ENCODE data around the gene L3MBTL4. TPM values are rescaled to one million over a fixed set of nuclear protein-coding genes. Genes with fewer than 3 reads are reported as not detected.

Gene L3MBTL4
- total RNA-seq, 2 experiments from 2014 or later, result 0.27 to 0.33 TPM

GRCh38 chr18:6221602-6222014 lies 193.1 kb downstream of the L3MBTL4 start:
- no peak overlapping the region for H3K4me3 Mint-ChIP-seq
- H3K9me3 Mint-ChIP-seq, result peaks cover 4% of the 10 kb centered on the region
- H3K27me3 Mint-ChIP-seq, result no peaks in the 10 kb centered on the region
- POLR2A ChIA-PET, result interaction anchor here (0.7 kb wide), 1 partner anchor 9 kb away, joined by 3 read pairs; no protein-coding TSS in a partner anchor
- no peaks in the 10 kb centered on the region for H3K4me1 Mint-ChIP-seq
- no peaks in the 10 kb centered on the region for H3K36me3 Mint-ChIP-seq (ENCODE audit: low read depth)
- CTCF ChIA-PET, result no interaction called here
- DNase-seq, result no peak
- H3K27ac Mint-ChIP-seq, result no peak overlapping the region

- Mint-ChIP-seq H3K4me1 (no peaks in the 10 kb centered on the region), H3K27me3 (no peaks in the 10 kb centered on the region), H3K27ac (no peak overlapping the region), H3K36me3 (ENCODE audit: low read depth) (no peaks in the 10 kb centered on the region), H3K4me3 (no peak overlapping the region), H3K9me3 (peaks cover 3% of the 10 kb centered on the region)
- CTCF ChIA-PET, result no interaction called here
- POLR2A ChIA-PET, result no interaction called here
- no peak for DNase-seq
Measured at GRCh38 chr18:6220129-6220528, 194.6 kb downstream of the L3MBTL4 start.

GRCh38 chr18:6219116-6219717 lies 195.5 kb downstream of the L3MBTL4 start:
- Mint-ChIP-seq H3K4me3 (no peak overlapping the region), H3K36me3 (ENCODE audit: low read depth) (no peaks in the 10 kb centered on the region), H3K4me1 (no peaks in the 10 kb centered on the region), H3K9me3 (no peaks in the 10 kb centered on the region), H3K27me3 (peaks cover 2% of the 10 kb centered on the region), H3K27ac (no peak overlapping the region)
- DNase-seq, result no peak
- POLR2A ChIA-PET, result no interaction called here
- CTCF ChIA-PET, result no interaction called here

- no peaks in the 10 kb centered on the region for H3K36me3 Mint-ChIP-seq (ENCODE audit: low read depth)
- H3K4me3 Mint-ChIP-seq, result no peak overlapping the region
- DNase-seq, result no peak
- no peak overlapping the region for H3K27ac Mint-ChIP-seq
- H3K9me3 Mint-ChIP-seq, result no peaks in the 10 kb centered on the region
- ChIA-PET POLR2A (no interaction called here), CTCF (no interaction called here)
- H3K27me3 Mint-ChIP-seq, result peaks cover 2% of the 10 kb centered on the region
- H3K4me1 Mint-ChIP-seq, result no peaks in the 10 kb centered on the region
Measured at GRCh38 chr18:6215888-6216287, 198.8 kb downstream of the L3MBTL4 start.

GRCh38 chr18:6211174-6211504 lies 203.6 kb downstream of the L3MBTL4 start:
- Mint-ChIP-seq H3K27ac (no peak overlapping the region), H3K27me3 (peaks cover 2% of the 10 kb centered on the region), H3K4me1 (no peaks in the 10 kb centered on the region), H3K36me3 (ENCODE audit: low read depth) (no peaks in the 10 kb centered on the region), H3K4me3 (no peak overlapping the region), H3K9me3 (no peaks in the 10 kb centered on the region)
- no peak for DNase-seq
- ChIA-PET CTCF (no interaction called here), POLR2A (no interaction called here)

- Mint-ChIP-seq H3K4me3 (no peak overlapping the region), H3K36me3 (ENCODE audit: low read depth) (no peaks in the 10 kb centered on the region), H3K27me3 (peaks cover 2% of the 10 kb centered on the region), H3K9me3 (no peaks in the 10 kb centered on the region), H3K27ac (no peak overlapping the region), H3K4me1 (no peaks in the 10 kb centered on the region)
- ChIA-PET POLR2A (no interaction called here), CTCF (no interaction called here)
- DNase-seq, result no peak
Measured at GRCh38 chr18:6210349-6211173, 204.2 kb downstream of the L3MBTL4 start.

GRCh38 chr18:6207941-6208340 lies 206.8 kb downstream of the L3MBTL4 start:
- Mint-ChIP-seq H3K4me3 (no peak overlapping the region), H3K9me3 (no peaks in the 10 kb centered on the region)
- CTCF ChIA-PET, result interaction anchor here (0.7 to 0.8 kb wide), 2 partner anchors 13 to 16 kb away, joined by 3 read pairs; no protein-coding TSS in a partner anchor

GRCh38 chr18:6207116-6207515 lies 207.6 kb downstream of the L3MBTL4 start:
- H3K4me1 Mint-ChIP-seq, result no peaks in the 10 kb centered on the region
- H3K4me3 Mint-ChIP-seq, result no peak overlapping the region
- no peaks in the 10 kb centered on the region for H3K9me3 Mint-ChIP-seq
- no peak overlapping the region for H3K27ac Mint-ChIP-seq
- ChIA-PET CTCF (no interaction called here), POLR2A (no interaction called here)
- H3K27me3 Mint-ChIP-seq, result no peaks in the 10 kb centered on the region
- no peak for DNase-seq
- no peaks in the 10 kb centered on the region for H3K36me3 Mint-ChIP-seq (ENCODE audit: low read depth)

More at GRCh38 chr18:6207941-6208340, 206.8 kb downstream of the L3MBTL4 start:
- Mint-ChIP-seq H3K4me1 (no peaks in the 10 kb centered on the region), H3K36me3 (ENCODE audit: low read depth) (no peaks in the 10 kb centered on the region), H3K27ac (no peak overlapping the region), H3K27me3 (no peaks in the 10 kb centered on the region)
- DNase-seq, result no peak
- POLR2A ChIA-PET, result no interaction called here

GRCh38 chr18:6205706-6206105 lies 209.0 kb downstream of the L3MBTL4 start:
- DNase-seq, result no peak
- H3K9me3 Mint-ChIP-seq, result no peaks in the 10 kb centered on the region
- H3K4me1 Mint-ChIP-seq, result no peaks in the 10 kb centered on the region
- ChIA-PET CTCF (no interaction called here), POLR2A (no interaction called here)
- no peak overlapping the region for H3K27ac Mint-ChIP-seq
- no peaks in the 10 kb centered on the region for H3K27me3 Mint-ChIP-seq
- H3K36me3 Mint-ChIP-seq (ENCODE audit: low read depth), result no peaks in the 10 kb centered on the region
- H3K4me3 Mint-ChIP-seq, result no peak overlapping the region

GRCh38 chr18:6204476-6204875 lies 210.2 kb downstream of the L3MBTL4 start:
- Mint-ChIP-seq H3K36me3 (ENCODE audit: low read depth) (no peaks in the 10 kb centered on the region), H3K27ac (no peak overlapping the region), H3K4me3 (no peak overlapping the region), H3K4me1 (no peaks in the 10 kb centered on the region), H3K9me3 (no peaks in the 10 kb centered on the region), H3K27me3 (no peaks in the 10 kb centered on the region)
- POLR2A ChIA-PET, result no interaction called here
- CTCF ChIA-PET, result no interaction called here
- no peak for DNase-seq

- H3K4me3 Mint-ChIP-seq, result no peak overlapping the region
- no peaks in the 10 kb centered on the region for H3K36me3 Mint-ChIP-seq (ENCODE audit: low read depth)
- ChIA-PET POLR2A (no interaction called here), CTCF (no interaction called here)
- no peaks in the 10 kb centered on the region for H3K4me1 Mint-ChIP-seq
- no peaks in the 10 kb centered on the region for H3K27me3 Mint-ChIP-seq
- H3K9me3 Mint-ChIP-seq, result no peaks in the 10 kb centered on the region
- H3K27ac Mint-ChIP-seq, result no peak overlapping the region
- DNase-seq, result no peak
Measured at GRCh38 chr18:6203791-6204190, 210.9 kb downstream of the L3MBTL4 start.

- H3K9me3 Mint-ChIP-seq, result no peaks in the 10 kb centered on the region
- H3K4me3 Mint-ChIP-seq, result no peak overlapping the region
- no peaks in the 10 kb centered on the region for H3K36me3 Mint-ChIP-seq (ENCODE audit: low read depth)
- CTCF ChIA-PET, result no interaction called here
- POLR2A ChIA-PET, result no interaction called here
- DNase-seq, result no peak
- no peak overlapping the region for H3K27ac Mint-ChIP-seq
- H3K27me3 Mint-ChIP-seq, result no peaks in the 10 kb centered on the region
- H3K4me1 Mint-ChIP-seq, result no peaks in the 10 kb centered on the region
Measured at GRCh38 chr18:6202861-6203260, 211.8 kb downstream of the L3MBTL4 start.

GRCh38 chr18:6200204-6200774 lies 214.4 kb downstream of the L3MBTL4 start:
- no peak overlapping the region for H3K27ac Mint-ChIP-seq
- H3K36me3 Mint-ChIP-seq (ENCODE audit: low read depth), result no peaks in the 10 kb centered on the region
- no peaks in the 10 kb centered on the region for H3K4me1 Mint-ChIP-seq
- ChIA-PET POLR2A (no interaction called here), CTCF (no interaction called here)
- no peak for DNase-seq
- no peak overlapping the region for H3K4me3 Mint-ChIP-seq
- H3K9me3 Mint-ChIP-seq, result no peaks in the 10 kb centered on the region
- no peaks in the 10 kb centered on the region for H3K27me3 Mint-ChIP-seq

- Mint-ChIP-seq H3K27ac (no peak overlapping the region), H3K36me3 (ENCODE audit: low read depth) (no peaks in the 10 kb centered on the region), H3K27me3 (no peaks in the 10 kb centered on the region), H3K4me1 (no peaks in the 10 kb centered on the region), H3K9me3 (no peaks in the 10 kb centered on the region), H3K4me3 (no peak overlapping the region)
- DNase-seq, result no peak
- ChIA-PET POLR2A (no interaction called here), CTCF (no interaction called here)
Measured at GRCh38 chr18:6199777-6200176, 214.9 kb downstream of the L3MBTL4 start.

Data from activated CD4-positive, alpha-beta T cell treated with anti-CD3 and anti-CD28 coated beads, Interleukin-2, amount 10 ng/mL, durations not matched to agents 7 days and 5 days (primary cell).